CD4-positive, alpha-beta T cell treated with Interleukin-21 for 1 hour (primary cell): ENCODE results near the gene CCN2.

Source experiments
- DNase-seq: peaks from one replicate; pipeline ENCODE4 v3.0.0-alpha.2; 2020

The CCN2 gene

DNA sequence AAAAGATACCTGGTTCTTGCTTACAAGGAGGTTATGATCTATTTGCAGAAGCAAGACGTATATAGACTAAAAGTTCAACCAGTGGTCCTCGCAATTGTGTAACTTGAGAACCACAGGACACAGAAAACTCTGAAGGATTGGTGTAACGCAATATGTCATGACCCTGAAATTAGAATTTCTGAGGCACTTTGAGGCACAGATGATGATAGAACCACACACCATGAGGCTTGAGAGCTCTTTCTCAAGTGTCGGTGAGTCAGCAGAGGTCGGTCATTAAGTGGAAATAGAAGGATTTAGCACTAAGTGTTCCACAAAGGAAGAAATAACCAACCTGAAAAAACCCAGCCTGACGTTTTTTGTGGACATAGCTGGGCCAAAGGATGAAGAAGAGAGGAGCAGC, 15.3 kb upstream of the CCN2 start:
- no peak for DNase-seq

- no peak for DNase-seq
Observed at GRCh38 chr6:131963063-131963462, 11.9 kb upstream of the CCN2 start.

- no peak for DNase-seq
Observed at GRCh38 chr6:131960371-131961133, 9.4 kb upstream of the CCN2 start.

DNA sequence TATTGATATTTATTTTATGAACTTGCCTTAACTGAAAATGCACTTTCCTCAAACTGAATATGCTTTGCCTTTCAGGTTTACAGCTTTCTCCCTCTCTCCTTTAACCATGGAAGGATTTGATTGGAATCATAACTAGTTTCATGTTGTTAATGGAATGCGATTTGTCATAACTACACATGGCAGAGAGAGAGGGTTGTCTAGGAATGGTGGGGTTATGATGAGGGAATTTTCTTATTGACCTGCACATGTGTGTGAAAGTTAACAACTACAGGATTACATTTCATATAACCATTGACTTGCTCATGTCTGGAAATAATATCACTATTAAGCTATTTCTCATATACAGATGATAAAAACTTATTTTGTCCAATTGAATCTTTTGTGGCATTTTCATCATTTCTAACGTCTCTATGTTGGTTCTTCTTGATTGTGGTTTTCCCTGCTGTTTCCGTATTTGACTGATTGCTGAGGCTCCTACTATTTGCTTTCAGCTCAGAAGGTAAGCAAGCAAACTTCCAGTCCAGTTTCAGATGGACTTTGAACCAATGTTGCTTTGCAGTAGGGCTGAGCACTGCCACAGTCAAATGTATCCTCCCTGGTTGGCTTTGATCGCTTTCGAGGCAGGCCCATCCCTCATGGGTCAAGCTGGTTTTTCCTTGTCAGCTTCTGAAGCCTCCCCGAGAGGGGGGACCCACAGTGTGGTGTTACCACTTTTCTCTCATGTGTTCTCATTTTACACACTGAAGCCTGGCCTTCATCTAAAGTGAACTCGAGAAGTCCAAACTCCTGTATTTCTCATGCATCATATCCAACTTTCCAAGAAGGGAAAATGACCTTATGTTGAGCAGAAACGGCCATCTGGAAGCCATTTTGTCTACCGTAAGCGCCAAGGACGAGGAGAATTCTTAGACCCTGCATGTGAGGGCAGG, 7.6 kb upstream of the CCN2 start:
- DNase-seq = no peak

DNA sequence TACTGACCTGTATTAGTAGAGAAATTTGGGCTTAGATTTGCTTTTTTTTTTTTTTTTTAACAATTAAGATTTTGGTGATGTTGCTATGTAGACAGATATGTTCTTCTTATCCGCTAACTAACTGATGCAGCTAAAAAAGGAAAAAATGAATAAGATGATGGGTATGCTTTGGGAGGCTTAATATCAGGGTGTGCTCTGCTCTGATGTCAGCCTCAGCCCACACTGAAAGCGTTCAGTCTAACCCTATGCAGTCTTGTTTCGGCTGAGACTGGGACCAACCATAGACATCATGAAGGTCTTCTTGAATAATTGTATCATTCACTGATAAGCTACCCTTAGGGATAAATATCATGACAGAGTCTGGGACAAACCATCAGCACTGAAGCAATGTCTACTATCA, 6.9 kb upstream of the CCN2 start:
- no peak for DNase-seq

DNA sequence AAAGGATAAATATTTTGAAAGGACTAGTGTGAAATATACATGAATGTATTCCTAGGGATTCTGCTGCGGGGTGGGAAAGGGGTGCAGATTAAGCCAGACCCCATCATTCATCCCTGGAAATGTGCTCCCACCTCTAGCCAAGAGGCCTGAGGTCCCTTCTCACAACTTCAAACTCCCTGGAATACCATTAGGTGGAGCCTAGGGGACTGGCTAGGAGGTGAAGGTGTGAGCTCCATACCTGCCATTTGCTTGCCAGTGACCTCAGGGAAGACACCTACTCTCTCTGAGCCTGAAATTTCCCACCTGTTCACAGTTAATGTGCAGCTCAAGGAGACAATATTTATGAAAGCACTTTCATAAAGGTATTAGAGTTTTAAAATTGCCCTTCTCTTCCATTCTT, 4.7 kb upstream of the CCN2 start:
- no peak for DNase-seq

GRCh38 chr6:131955192-131955591, 4.0 kb upstream of the CCN2 start:
- DNase-seq = no peak

GRCh38 chr6:131954775-131955107, 3.6 kb upstream of the CCN2 start:
- no peak for DNase-seq

- no peak for DNase-seq
Observed at GRCh38 chr6:131954059-131954774, 3.0 kb upstream of the CCN2 start.

GRCh38 chr6:131952886-131953509, 1.8 kb upstream of the CCN2 start:
- DNase-seq = no peak

GRCh38 chr6:131951576-131952230, 531 bp upstream of the CCN2 start:
- DNase-seq = no peak

GRCh38 chr6:131949909-131950766, 1.0 kb downstream of the CCN2 start:
- DNase-seq = no peak

DNA sequence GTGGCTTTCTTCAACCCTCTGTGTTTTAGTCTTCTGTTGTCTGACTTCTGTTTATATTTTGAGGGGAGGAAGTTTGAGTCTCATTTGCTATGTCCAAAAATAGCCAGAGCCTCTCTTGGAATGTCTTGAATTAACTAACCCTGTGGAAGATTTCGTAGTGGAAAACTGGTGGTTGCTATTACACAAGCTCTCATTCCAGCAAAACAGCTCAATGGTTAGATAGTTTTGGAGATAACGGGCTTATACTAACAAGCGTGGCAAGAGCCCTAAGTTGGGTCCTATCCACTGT, 1.6 kb downstream of the CCN2 start:
- no peak for DNase-seq

- DNase-seq = no peak
Observed at GRCh38 chr6:131948692-131949619, 2.2 kb downstream of the CCN2 start.

- DNase-seq = no peak
Observed at GRCh38 chr6:131947986-131948661, 3.0 kb downstream of the CCN2 start.

- no peak for DNase-seq
Observed at GRCh38 chr6:131946992-131947955, 3.9 kb downstream of the CCN2 start.

DNA sequence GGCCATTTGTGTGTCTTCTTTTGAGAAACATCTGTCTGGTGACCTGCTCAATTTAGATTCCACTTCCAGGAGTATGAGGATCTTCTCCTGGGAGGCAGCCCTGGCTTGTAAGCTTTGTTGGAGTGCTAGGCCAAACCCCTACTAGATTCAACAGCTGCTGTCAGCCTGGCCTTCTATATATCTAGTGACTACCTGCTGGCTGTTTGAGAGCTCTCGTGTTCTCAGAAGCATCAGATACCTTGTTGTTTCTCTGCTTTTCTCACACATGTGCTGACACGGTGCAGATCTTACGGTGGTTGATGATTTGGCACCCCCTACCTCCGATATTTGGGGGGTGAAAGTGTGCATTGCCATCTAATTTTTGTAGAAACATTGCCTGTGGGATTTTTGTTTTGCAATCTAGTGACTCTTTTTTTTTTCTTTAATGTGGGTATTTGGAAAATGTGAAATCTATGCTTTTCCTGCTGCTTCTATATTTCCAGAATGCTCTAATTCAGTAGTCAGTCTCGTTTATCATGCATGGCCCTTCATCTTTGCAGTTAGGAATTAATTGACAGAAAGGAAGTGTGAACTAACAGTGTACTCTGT, 4.7 kb downstream of the CCN2 start:
- no peak for DNase-seq

DNA sequence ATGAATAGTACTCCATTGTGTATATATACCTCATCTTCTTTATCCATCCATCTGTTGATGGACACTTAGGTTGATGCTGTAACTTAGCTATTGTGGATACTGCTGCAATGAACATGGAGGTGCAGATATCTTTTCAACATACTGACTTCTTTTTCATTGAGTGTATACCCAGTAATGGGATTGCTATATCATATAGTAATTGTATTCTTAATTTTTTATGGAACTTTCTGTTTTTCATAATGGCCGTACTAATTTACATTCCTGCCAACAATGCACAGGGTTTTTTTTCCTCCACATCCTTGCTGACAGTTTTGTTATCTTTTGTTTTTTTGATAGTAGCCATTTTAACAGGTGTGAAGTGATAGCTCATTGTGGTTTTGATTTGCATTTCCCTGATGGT, 5.2 kb downstream of the CCN2 start:
- DNase-seq = no peak
